T-helper 17 cell (primary cell): ENCODE results near the gene CASKIN2. TPM values are rescaled to one million over a fixed set of nuclear protein-coding genes. Genes with fewer than 3 reads are reported as not detected.

Experiments used
- ATAC-seq: fragments of 150-1000 bp; cut with Tn5 transposase; 2 replicates; pipeline ENCODE4 v1.10.0; 2021; ENCODE audit warnings: mild to moderate bottlenecking, moderate library complexity
- DNase-seq, 3 donors: peaks; one replicate each; pipeline versions ENCODE4 v3.0.0 to v3.0.0-alpha.2; 2020 to 2021
- H3K9me3 ChIP-seq: one replicate; pipeline ENCODE4 v1.7.0; 2013; ENCODE audit warnings: low read length, mild to moderate bottlenecking; ENCODE audit not compliant: control insufficient read depth, poor library complexity, severe bottlenecking
- H3K27ac Mint-ChIP-seq: one replicate; pipeline ENCODE4 v1.8.0; 2022; ENCODE audit warnings: mild to moderate bottlenecking, moderate library complexity, mixed read lengths
- H3K27me3 Mint-ChIP-seq: one replicate; pipeline ENCODE4 v1.8.0; 2022; ENCODE audit warnings: mixed read lengths
- H3K36me3 Mint-ChIP-seq: one replicate; pipeline ENCODE4 v1.8.0; 2022; ENCODE audit warnings: low read depth, mixed read lengths
- H3K4me1 Mint-ChIP-seq: one replicate; pipeline ENCODE4 v1.8.0; 2022; ENCODE audit warnings: mild to moderate bottlenecking, mixed read lengths
- H3K4me3 Mint-ChIP-seq: one replicate; pipeline ENCODE4 v1.8.0; 2022; ENCODE audit warnings: mild to moderate bottlenecking, moderate library complexity, mixed read lengths
- total RNA-seq, 4 donors: library from RNA in 2 of 4; stranded (reverse) in 2 of 4; gene quantifications; one replicate each; pipeline ENCODE4 v1.2.3 and lab custom pipeline; 2022 to 2026

The CASKIN2 gene
- total RNA-seq, 2 donors from 2014 or later: 0.08 to 0.40 TPM

GRCh38 chr17:75539967-75540729 lies 24.8 kb upstream of the CASKIN2 start:
- H3K27me3 Mint-ChIP-seq: no peaks in the 10 kb centered on the region
- ATAC-seq: no peak
- H3K4me3 Mint-ChIP-seq: no peak overlapping the region
- DNase-seq: no peak
- no peaks in the 10 kb centered on the region for H3K9me3 ChIP-seq
- no peaks in the 10 kb centered on the region for H3K36me3 Mint-ChIP-seq
- H3K27ac Mint-ChIP-seq: no peak overlapping the region
- H3K4me1 Mint-ChIP-seq: peaks cover 16% of the 10 kb centered on the region

GRCh38 chr17:75536366-75536765 lies 21.0 kb upstream of the CASKIN2 start:
- Mint-ChIP-seq H3K27me3 (no peaks in the 10 kb centered on the region), H3K4me1 (peaks cover 20% of the 10 kb centered on the region), H3K36me3 (no peaks in the 10 kb centered on the region), H3K4me3 (peak overlapping the region; percentile 21), H3K27ac (peak overlapping the region; percentile 90)
- H3K9me3 ChIP-seq: no peaks in the 10 kb centered on the region
- ATAC-seq: no peak
- no peak for DNase-seq

GRCh38 chr17:75535871-75536270 lies 20.5 kb upstream of the CASKIN2 start:
- H3K4me3 Mint-ChIP-seq: no peak overlapping the region
- H3K9me3 ChIP-seq: no peaks in the 10 kb centered on the region
- no peak for ATAC-seq

GRCh38 chr17:75535119-75535537 lies 19.8 kb upstream of the CASKIN2 start:
- ATAC-seq (peak; percentile 92), DNase-seq (no peak)
- H3K36me3 Mint-ChIP-seq: no peaks in the 10 kb centered on the region
- peak overlapping the region; percentile 90 for H3K27ac Mint-ChIP-seq
- H3K4me1 Mint-ChIP-seq: peaks cover 14% of the 10 kb centered on the region
- H3K9me3 ChIP-seq: no peaks in the 10 kb centered on the region
- H3K27me3 Mint-ChIP-seq: no peaks in the 10 kb centered on the region
- H3K4me3 Mint-ChIP-seq: peak overlapping the region; percentile 87

More at GRCh38 chr17:75535871-75536270, 20.5 kb upstream of the CASKIN2 start:
- H3K36me3 Mint-ChIP-seq: no peaks in the 10 kb centered on the region
- no peak for DNase-seq
- peaks cover 18% of the 10 kb centered on the region for H3K4me1 Mint-ChIP-seq
- no peaks in the 10 kb centered on the region for H3K27me3 Mint-ChIP-seq
- H3K27ac Mint-ChIP-seq: peak overlapping the region; percentile 90

- H3K4me3 Mint-ChIP-seq: no peak overlapping the region
- ATAC-seq: no peak
These were observed 16.4 kb upstream of the CASKIN2 start for GRCh38 chr17:75531721-75532072.

GRCh38 chr17:75530837-75531720 lies 15.7 kb upstream of the CASKIN2 start:
- no peak for DNase-seq
- no peak for ATAC-seq
- H3K27ac Mint-ChIP-seq: no peak overlapping the region
- no peak overlapping the region for H3K4me3 Mint-ChIP-seq
- no peaks in the 10 kb centered on the region for H3K27me3 Mint-ChIP-seq
- peaks cover 18% of the 10 kb centered on the region for H3K4me1 Mint-ChIP-seq
- H3K36me3 Mint-ChIP-seq: no peaks in the 10 kb centered on the region
- H3K9me3 ChIP-seq: no peaks in the 10 kb centered on the region

More at GRCh38 chr17:75531721-75532072, 16.4 kb upstream of the CASKIN2 start:
- Mint-ChIP-seq H3K4me1 (peaks cover 13% of the 10 kb centered on the region), H3K27me3 (no peaks in the 10 kb centered on the region), H3K36me3 (no peaks in the 10 kb centered on the region), H3K27ac (no peak overlapping the region)
- no peaks in the 10 kb centered on the region for H3K9me3 ChIP-seq
- DNase-seq: no peak

GRCh38 chr17:75526555-75527270 lies 11.4 kb upstream of the CASKIN2 start:
- Mint-ChIP-seq H3K27me3 (no peaks in the 10 kb centered on the region), H3K27ac (no peak overlapping the region), H3K4me1 (peaks cover 12% of the 10 kb centered on the region), H3K4me3 (peak overlapping the region; percentile 82), H3K36me3 (no peaks in the 10 kb centered on the region)
- no peaks in the 10 kb centered on the region for H3K9me3 ChIP-seq
- DNase-seq (no peak), ATAC-seq (no peak)

GRCh38 chr17:75525806-75526554 lies 10.6 kb upstream of the CASKIN2 start:
- Mint-ChIP-seq H3K36me3 (no peaks in the 10 kb centered on the region), H3K4me3 (peak overlapping the region; percentile 82), H3K4me1 (peaks cover 12% of the 10 kb centered on the region), H3K27ac (no peak overlapping the region), H3K27me3 (no peaks in the 10 kb centered on the region)
- ATAC-seq: no peak
- DNase-seq: no peak
- no peaks in the 10 kb centered on the region for H3K9me3 ChIP-seq

GRCh38 chr17:75524970-75525805 lies 9.9 kb upstream of the CASKIN2 start, which contains the start of gene LLGL2:
TSS of gene LLGL2 (plus strand) at chr17:75525697. CDS start at chr17:75543427, 17,730 bp downstream.
- H3K9me3 ChIP-seq: no peaks in the 10 kb centered on the region
- H3K4me1 Mint-ChIP-seq: peaks cover 12% of the 10 kb centered on the region
- peak within 1 kb of the TSS; percentile 34 for H3K27ac Mint-ChIP-seq
- ATAC-seq: peak; percentile 94
- DNase-seq: peak; percentile 83 to 91 (median 88)
- no peaks in the 10 kb centered on the region for H3K36me3 Mint-ChIP-seq
- no peaks in the 10 kb centered on the region for H3K27me3 Mint-ChIP-seq
- peak within 1 kb of the TSS; percentile 82 for H3K4me3 Mint-ChIP-seq

GRCh38 chr17:75524269-75524969 lies 9.1 kb upstream of the CASKIN2 start:
- H3K4me3 Mint-ChIP-seq: peak overlapping the region; percentile 82
- H3K4me1 Mint-ChIP-seq: peaks cover 12% of the 10 kb centered on the region
- H3K36me3 Mint-ChIP-seq: peaks cover 3% of the 10 kb centered on the region
- peak overlapping the region; percentile 34 for H3K27ac Mint-ChIP-seq
- H3K9me3 ChIP-seq: no peaks in the 10 kb centered on the region
- DNase-seq: no peak
- H3K27me3 Mint-ChIP-seq: no peaks in the 10 kb centered on the region
- ATAC-seq: no peak

- ATAC-seq (no peak), DNase-seq (no peak)
- no peaks in the 10 kb centered on the region for H3K9me3 ChIP-seq
- Mint-ChIP-seq H3K4me1 (peaks cover 13% of the 10 kb centered on the region), H3K27ac (no peak overlapping the region), H3K36me3 (peaks cover 3% of the 10 kb centered on the region), H3K27me3 (no peaks in the 10 kb centered on the region), H3K4me3 (no peak overlapping the region)
These were observed 8.3 kb upstream of the CASKIN2 start for GRCh38 chr17:75523647-75524046.
